ENCODE measurements around the gene AFAP1. TPM values are rescaled to one million over a fixed set of nuclear protein-coding genes. Genes with fewer than 3 reads are reported as not detected.

Gene AFAP1
- total RNA-seq, 1 donor from 2014 or later, result 29.8 TPM

DNA sequence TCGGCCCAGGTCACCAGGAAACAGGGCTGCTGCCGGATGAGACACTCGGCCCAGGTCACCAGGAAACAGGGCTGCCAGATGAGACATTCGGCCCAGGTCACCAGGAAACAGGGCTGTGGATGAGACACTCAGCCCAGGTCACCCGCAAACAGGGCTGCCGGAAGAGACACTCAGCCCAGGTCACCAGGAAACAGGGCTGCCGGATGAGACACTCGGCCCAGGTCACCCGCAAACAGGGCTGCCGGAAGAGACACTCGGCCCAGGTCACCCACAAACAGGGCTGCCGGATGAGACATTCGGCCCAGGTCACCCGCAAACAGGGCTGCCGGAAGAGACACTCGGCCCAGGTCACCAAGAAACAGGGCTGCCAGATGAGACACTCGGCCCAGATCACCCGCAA lies 21.5 kb downstream of the AFAP1 start:
- DNase-seq (ENCODE audit: low read depth in 2 of 2), result peak; percentile 61 to 68

- DNase-seq (ENCODE audit: low read depth in 2 of 2), result no peak
Measured at GRCh38 chr4:7917669-7918068, 22.0 kb downstream of the AFAP1 start.

DNA sequence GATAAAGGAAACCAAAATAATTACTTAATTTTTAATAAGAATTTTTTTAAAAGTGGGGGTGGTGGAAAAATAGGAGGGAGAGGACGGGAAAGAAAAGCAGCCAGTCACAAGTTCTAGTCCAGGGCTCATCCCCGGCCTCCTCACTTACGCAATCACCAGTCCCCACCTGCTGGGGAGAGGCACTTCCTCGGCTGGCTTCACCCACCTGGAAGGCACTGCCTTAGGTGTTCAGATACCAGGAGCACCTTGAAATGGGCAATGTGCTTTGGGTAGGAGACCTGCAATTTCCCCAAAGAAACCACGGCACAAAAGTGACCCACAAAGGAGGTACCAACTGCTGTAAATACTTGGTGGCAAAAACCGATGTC lies 23.8 kb downstream of the AFAP1 start:
- no peak for DNase-seq (ENCODE audit: low read depth in 2 of 2)

DNA sequence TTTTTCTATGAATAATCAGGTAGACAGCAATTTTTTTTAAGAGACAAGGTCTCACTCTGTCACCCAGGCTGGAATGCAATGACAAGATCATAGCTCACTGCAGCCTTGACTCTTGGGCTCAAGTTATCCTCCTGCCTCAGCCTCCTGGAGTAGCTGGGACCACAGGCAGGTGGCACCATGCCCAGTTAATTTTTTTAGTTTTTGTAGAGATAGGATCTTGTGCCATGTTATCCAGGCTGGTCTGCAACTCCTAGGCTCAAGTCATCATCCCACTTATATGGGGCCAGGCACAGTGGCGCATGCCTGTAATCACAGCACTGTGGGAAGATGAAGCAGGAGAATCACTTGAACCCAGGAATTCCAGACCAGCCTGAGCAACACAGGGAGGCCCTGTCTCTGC lies 26.8 kb downstream of the AFAP1 start:
- DNase-seq (ENCODE audit: low read depth in 2 of 2), result no peak

DNA sequence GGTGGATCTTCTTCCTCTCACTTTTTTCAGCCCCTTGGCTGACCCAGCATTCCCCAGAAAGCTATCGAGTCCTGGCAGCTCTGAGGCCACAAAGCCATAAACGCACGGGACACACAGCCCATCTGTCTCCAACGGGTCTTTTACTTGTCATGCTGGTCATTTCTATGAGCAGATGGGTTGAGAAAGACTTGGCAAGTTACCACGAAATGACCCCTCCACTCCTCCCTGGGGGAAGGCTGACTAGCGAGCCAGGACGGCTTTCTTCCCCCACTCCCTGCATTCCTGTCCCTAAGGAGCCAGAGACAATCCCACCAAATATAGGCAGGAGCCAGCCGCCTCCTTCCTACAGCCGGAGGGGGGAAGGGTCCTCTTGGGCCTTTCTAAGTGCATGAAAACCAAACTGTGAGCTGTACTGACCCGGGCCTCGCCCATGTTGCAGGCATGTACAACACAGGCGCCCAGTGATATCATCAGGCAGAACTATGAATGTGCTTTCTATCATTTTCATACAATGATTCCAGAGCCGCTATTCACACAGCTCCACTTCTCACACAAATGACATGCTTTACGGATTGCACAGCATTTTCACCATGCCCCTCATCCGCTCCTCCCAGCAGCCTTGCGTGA lies 28.6 kb downstream of the AFAP1 start:
- no peak for DNase-seq (ENCODE audit: low read depth in 2 of 2)

- DNase-seq (ENCODE audit: low read depth in 2 of 2), result peak in 1 of 2 donors; percentile 26
Measured at GRCh38 chr4:7910263-7910896, 29.3 kb downstream of the AFAP1 start.

DNA sequence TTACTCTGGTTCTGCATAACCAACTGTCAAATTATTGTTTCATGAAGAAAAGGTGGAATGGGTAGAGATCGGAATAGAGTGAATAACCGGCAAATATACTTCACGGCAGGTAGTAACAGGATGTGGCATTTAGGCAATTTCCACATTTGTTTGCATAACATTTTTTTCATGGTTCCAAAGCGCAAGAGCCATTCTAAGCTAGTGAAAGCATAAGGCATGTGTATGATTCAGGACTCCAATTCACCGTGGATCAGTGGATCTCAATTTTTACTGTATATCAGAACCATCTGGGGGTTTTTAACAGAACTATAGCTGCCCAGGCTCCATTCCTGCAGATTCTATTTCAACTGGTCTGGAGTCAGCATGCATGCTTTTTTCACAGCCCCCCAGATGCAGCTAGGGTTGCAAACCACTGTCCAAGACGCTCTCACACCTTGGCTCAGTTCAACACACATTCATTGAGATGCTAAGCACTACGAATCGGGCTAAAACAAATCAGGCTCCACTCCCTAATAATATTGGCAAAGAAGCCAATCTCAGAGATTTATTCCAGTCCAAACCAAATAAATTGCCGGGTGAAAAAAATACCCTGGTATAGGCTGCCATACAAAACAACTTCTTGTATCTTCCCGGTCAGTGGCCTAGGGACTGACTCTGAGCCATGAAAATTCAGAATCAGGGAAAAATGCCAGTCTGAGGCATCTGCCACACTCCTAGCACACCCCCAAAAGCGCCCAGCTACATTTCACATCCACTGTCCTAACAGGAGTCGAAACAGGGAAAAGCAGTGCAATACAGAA lies 30.0 kb downstream of the AFAP1 start:
- DNase-seq (ENCODE audit: low read depth in 2 of 2), result peak in 1 of 2 donors; percentile 43

DNA sequence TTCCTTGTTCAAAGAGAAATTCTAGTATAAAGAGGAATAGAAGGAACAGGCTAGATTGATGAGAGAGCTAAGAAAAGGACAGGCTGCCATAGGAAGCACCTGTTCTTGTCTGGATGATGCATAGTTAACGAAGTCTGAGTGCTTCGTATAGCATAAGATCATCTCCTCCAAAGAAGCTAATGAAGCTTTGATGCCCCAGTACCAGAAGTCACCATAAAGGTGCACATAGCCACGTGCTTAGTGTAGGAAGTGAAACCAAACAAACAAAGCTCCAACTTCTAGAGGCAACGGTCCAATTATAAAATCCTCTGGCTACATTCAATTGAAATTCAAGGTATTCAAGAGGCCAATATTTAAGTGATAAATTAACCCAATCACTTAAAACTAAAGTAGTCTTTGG lies 31.0 kb downstream of the AFAP1 start:
- DNase-seq (ENCODE audit: low read depth in 2 of 2), result peak; percentile 17 to 52

GRCh38 chr4:7907142-7907541 lies 32.5 kb downstream of the AFAP1 start:
- DNase-seq (ENCODE audit: low read depth in 2 of 2), result no peak

DNA sequence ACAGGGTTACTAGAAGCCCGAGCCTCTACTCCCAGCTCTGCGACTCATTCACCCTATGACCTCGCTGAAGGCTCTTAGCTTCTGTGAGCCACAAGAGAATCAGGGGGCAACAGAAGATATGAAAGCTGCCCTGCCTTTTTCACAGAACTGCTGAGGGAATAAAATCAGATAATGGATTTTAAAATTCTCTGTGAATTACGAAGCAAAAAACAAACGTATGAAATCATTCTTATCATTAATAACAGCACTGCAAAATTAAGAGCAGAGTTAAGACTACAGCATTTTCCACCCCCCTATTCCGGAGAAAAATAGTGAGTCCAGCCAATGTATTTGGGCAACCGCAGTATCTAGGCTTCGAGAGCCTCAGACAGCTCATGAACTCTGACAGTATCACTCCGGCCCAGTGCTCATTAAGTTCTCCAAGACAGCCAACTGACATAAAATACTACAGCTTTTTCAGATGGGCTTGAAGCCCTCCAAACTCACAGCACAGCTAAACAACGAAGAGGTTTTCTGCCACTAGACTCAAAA lies 33.4 kb downstream of the AFAP1 start:
- DNase-seq (ENCODE audit: low read depth in 2 of 2), result no peak

DNA sequence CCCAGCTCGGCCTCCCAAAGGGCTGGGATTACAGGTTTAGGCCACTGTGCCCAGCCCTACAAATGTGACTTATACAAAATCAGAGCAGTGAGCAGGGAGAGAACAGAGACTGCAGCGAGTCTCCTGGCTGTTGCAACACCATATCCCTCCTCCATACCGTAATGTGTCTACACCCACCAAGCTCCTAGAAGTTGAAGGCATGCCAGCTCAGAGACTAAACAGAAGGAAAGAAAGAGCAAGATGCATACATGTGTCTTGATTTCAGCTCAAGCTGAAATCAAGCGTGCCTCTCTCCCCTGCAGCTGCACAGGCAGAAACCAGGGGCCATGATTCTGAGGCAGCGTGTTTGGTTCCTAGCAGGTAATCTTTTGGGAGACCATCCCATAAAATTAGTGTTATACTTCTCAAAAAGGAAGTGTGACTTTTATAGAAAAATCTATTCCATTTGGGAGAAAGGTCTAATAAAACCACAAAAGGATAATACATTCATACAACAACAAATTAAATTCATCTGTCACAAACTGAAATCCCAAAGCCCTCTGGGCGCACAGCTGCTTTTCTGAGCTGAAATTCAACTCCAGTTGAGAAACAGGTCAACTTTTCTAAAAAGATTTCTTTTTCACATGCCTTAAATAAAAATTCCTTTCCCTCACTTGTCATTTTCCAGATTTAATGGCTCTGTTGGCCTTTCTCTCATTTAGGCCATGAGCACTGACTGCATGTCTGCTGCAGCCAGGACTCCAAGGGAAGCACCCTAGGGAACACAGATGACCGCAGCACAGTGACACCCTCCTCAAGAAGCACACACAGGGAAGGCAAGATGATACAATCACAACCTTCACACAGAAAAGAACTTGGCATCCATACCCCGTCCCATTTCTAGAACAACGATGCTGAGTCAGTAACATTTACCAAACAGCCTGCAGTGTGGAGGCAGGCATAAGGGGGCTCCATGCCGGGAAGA lies 34.4 kb downstream of the AFAP1 start:
- no peak for DNase-seq (ENCODE audit: low read depth in 2 of 2)

DNA sequence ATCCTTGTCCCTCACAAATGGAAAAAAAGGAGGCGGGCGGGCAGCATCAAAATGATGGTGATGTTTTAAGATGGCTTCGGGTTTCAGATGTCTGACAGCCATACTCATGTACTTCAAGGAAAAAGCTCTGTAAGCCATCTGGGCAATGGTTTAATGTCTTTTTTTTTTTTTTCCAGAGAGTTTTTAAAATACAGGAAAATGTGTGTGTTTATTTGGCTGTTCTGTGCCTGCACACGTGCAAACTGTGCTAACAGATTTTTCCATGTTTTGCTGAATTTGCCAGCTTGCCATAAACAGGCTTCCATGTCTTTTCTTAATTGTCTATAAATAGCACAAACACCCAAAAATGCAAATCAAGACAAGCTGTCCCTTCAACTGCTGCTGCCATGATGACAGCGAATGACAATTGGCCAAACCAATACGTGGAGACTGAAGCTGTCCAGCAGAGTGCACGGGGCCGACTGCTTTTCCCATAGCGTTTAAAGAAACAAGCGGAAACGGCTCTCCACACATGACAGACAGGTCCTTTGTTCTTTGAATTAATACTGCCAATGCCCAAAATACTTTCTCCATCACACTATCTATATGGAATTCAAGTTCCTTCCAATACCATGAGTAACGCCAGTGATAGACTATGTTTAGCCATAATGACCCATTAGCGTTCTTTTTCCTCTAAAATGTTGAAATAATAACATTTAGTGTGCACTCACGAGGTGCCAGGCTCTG lies 35.7 kb downstream of the AFAP1 start:
- peak; percentile 60 to 96 for DNase-seq (ENCODE audit: low read depth in 2 of 2)

DNA sequence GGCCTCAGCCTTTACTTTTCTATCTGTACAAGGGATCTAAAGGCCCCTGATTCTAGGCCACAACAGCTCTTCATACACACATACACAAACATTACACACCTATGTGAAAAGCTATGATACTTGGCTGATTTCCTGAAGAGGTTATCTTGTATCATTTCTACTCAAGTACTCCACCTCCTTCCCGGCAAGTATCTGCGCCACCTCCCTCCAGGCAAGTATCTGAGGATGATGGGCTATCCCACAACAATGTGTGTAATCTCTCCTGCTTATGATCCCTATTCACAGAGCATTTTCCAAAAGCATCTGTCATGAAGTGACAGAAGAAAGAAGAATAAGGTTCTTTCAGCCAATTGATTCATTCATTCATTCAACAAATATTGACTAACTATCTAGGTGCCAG lies 36.8 kb downstream of the AFAP1 start:
- DNase-seq (ENCODE audit: low read depth in 2 of 2), result no peak

DNA sequence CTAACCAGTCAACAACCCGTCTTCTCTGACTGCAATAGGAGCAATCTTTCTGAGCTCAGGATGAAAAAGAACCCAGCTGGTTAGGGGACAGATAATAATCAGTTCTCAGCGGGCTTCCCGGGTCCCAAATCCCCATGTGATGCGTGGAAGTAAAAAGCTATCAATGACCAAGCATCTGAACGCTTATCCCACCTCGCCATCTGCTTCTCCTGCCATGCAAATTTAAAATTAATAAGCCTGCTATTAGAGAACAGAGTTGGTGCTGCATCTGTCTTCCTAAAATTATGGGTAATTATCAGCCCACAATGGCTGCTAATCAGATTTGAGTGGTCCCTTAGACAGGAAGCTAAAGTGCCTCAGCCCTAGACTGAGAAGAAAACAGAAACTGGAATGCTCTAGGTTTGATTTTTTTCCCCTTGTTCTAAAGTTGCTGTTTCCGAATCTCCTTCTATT lies 37.5 kb downstream of the AFAP1 start:
- DNase-seq (ENCODE audit: low read depth in 2 of 2), result no peak

DNA sequence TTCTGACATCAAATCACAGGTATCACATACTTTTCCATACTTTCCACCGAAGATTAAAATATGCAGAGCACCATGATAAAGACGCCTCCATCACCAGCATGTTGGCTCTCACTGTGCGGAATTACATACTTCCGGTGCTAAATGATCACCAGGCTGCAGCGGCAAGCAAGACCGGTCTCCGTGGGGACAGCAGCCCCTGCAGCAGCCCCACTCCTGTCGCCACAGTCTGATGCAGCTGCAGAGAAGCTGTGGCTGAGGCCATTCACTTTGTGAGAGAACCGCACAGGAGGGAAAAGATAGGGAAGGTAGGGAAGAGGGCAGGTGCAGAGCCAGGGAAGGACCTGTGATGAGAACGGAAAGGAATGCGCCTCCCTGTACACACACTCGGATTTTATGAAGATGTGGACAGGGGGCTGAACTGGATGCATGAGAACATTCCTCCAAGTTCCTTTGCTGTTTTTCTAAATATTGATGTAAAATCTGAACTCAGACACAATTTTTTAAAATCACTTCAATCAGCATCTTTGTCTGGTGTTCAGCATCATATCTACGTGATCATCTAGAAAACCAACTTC lies 38.3 kb downstream of the AFAP1 start:
- DNase-seq (ENCODE audit: low read depth in 2 of 2), result no peak

DNA sequence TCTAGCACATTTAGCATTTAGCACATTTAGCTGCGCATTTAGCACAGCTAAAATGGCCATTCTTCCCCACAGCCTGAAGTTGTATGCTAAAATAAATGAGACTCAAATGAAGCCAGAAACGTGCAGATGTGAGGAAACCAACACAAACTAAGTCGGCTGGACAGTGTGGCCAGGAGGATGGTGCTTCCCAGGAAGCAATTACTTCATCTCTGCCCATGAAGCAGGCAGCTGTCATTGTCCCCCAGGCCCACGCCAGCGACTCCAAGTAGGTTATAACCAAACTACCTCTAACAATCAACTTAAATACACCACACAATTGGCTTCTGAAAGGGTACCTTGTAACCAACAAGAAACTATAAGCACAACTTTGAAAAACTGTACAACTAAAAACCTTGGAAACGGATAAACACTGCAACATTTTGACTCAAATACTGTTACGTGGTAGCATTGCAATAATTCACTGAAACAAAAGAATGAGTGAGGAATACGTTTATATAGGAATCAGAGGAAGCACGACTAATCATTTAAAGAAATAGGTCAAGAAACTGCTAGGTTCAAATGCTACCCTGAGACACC lies 39.2 kb downstream of the AFAP1 start:
- DNase-seq (ENCODE audit: low read depth in 2 of 2), result peak; percentile 31 to 32

GRCh38 chr4:7899184-7899869 lies 40.3 kb downstream of the AFAP1 start:
- DNase-seq (ENCODE audit: low read depth in 2 of 2), result no peak

DNA sequence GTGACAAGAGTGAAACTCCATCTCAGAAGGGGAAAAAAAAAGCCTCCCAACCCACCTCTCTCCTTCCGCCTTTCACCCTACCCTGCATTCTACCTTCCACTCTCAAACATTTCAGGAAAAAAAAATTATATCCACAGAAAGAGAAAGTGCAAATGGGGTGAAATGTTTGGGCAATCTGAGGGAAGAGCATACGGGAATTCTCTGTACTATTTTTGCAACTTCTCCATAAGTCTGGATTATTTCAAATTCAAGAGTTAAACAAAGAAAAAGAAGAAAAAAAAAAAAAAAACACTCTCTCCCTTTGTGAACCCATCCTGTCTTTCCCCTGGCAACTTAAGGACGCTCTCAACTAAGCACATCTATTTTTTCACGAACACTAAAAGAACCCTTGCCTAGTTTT lies 41.3 kb downstream of the AFAP1 start:
- DNase-seq (ENCODE audit: low read depth in 2 of 2), result no peak

DNA sequence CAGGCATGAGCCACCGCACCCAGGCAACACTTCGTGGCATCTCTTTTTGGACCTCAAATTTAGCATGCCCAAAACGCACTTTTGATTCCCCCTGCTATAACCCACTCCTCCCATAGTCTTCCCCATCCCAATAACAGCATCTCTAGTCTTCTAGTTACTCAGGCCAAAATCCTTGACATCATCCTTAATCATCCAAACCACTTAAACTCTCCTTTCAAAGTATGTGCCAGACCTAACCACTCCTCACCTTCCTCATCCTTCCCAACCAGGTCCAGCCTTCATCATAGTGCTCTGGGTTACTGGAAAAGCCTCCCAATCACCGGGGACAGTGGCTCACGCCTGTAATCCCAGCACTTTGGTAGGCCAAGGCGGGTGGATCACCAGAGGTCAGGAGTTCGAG lies 41.9 kb downstream of the AFAP1 start:
- DNase-seq (ENCODE audit: low read depth in 2 of 2), result no peak
